HK-2 (cell line): ENCODE data around the gene UNC93B1.
A peak's percentile ranks its signal among the peaks of the same experiment; 100 is the strongest.

Source experiments
- DNase-seq: peaks from one replicate; pipeline ENCODE4 v3.0.0-alpha.2; 2018; ENCODE audit not compliant: unreplicated experiment

UNC93B1 gene, protein sequence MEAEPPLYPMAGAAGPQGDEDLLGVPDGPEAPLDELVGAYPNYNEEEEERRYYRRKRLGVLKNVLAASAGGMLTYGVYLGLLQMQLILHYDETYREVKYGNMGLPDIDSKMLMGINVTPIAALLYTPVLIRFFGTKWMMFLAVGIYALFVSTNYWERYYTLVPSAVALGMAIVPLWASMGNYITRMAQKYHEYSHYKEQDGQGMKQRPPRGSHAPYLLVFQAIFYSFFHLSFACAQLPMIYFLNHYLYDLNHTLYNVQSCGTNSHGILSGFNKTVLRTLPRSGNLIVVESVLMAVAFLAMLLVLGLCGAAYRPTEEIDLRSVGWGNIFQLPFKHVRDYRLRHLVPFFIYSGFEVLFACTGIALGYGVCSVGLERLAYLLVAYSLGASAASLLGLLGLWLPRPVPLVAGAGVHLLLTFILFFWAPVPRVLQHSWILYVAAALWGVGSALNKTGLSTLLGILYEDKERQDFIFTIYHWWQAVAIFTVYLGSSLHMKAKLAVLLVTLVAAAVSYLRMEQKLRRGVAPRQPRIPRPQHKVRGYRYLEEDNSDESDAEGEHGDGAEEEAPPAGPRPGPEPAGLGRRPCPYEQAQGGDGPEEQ

DNA sequence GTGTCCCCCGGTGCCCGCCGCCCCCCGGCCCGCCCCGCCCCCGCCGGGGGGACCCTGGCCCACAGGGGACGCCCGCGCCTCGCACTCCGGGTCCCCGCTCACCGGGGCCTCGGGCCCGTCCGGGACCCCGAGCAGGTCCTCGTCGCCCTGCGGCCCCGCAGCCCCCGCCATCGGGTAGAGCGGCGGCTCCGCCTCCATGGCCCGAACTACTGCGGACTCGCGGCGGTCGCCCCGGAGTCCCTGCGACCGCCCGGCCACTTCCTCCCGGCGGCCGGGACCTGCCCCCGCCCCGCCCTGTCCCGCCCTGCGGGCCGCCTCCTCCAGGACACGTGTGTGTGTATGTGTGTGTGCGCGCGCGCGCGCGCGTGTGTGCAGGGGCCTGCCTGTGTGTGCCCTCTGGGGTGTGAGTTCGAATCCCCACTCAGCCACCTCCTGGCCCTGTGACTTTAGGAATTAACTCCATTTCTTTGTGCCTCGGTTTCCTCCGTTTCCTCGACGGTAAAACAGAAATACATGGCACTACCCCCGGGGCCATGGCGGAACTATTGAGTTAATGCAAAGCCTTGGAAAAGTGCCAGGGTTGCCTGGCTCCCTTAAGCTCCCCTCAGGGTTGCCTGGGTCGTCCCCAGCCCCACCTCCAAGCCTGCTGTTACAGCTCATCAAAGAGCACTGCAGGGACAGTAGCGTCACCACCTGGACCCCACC lies at the start of gene UNC93B1:
Gene UNC93B1, minus strand, starts transcription at position 252 of the 705 bp plus-strand sequence. Its CDS starts 54 bp downstream, at position 198.
- DNase-seq, result peak; percentile 83

DNA sequence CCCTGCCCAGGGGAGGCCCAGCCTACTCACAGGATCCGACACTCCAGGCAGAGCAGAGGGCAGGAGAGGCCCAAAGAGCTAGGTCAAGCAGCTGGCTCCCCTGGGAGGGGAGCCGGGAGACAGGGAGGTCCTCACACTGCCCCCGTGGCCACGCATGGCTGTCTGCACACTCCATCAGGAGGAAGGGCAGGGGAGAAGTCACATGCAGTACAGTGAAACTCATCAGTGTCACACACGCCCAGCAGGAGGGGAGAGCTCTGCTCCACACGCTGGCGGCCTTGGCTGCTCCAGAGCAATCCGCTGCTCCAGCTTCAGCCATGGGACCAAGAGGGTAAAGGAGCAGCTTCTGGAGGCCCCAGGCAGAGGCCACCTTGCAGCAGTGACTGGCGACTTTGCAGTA lies 49.2 kb upstream of the UNC93B1 start:
- no peak for DNase-seq

DNA sequence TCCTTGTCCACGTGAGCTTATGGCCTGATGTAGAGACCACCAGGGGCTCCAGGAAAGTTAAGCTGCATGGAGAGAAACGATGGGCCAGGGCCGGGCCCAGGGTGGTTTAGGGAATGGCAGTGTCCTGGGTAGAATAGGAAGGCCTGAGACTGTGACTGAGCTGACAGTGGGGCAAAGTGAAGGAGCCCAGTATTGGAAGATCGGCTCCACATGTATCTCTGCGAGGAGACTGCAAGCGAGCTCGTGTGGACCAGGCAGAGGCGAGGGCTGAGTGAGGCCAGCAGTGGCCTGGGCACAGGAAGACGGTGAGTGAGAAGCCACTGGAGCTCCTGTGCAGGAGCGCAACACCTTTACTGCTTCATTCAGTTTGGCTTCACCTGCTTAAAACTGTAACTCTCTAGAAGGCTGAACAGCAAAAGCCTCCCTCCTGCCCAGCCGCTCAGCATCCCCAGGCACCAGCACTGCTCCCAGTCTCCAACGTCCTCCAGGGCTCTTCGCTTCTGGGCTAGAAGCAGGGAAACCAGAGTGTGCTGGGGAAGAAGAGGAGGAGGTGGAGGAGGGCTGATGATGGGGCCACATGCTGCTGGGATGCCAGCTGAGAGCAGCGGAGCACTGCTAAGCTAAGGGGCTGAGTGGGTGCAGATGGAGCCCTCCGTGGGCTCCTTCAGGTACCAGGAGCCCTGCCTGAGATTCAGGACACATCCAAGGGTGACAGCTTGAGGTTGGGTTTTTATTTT lies 48.4 kb upstream of the UNC93B1 start:
- no peak for DNase-seq

DNA sequence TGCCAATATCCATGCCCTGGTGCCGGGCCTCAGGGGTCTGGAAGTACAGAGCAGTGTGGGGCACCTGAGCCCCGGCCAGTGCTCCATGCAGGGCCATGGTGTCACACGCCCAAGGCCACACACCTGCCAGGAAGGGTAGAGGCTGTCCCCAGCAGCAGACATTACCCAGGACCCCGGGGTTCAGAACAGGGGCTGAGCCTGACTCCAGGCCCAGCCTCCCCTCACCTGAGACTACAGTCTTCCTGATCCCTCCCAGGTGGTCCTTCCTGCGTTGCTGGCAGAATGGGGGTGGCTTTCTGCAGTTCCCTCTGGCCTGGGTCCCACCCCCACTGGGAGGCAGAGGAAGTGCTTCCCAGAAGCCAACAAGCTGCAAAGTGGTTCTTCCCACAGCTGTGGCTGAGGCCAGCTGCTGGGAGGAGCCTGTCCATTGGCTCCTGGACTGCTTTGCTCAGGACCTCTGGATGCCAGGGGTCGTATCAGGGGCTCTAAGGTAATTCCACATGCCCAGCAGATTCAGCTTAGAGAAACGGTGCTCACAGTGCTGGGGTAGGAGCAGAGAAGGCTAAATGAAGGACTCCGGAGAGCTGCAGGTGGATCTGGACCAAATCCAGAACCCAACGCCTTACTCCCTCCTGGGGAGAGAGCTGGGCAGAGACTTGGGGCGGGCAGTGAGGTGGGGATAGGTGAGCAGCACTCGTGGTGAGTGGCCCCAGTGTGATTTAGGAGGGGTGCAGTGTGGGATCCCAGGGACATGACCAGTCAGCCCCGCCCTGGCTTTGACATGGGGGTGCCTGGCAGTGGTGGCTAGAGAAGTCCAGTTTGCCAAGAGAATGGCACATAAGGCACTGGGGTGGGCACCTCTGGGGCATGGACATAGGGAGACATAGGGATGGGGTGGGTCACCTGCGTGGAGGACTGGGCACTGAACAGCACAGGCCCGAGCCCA lies 47.6 kb upstream of the UNC93B1 start:
- no peak for DNase-seq

DNA sequence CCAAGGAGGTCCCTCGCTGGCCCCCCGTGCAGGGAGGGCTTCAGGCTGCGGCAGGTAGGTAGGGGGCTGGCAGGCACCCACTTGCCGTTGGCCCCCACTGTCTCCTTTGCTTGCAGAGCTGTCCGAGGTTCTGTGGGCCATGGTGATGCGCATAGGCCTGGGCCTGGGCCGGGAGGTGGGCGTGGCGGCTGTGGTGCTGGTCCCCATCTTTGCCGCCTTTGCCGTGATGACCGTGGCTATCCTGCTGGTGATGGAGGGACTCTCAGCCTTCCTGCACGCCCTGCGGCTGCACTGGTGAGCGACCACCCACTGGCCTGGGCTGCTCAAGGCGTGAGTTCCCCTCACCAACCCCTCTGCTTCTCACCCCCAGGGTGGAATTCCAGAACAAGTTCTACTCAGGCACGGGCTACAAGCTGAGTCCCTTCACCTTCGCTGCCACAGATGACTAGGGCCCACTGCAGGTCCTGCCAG lies 46.5 kb upstream of the UNC93B1 start:
- DNase-seq, result no peak

DNA sequence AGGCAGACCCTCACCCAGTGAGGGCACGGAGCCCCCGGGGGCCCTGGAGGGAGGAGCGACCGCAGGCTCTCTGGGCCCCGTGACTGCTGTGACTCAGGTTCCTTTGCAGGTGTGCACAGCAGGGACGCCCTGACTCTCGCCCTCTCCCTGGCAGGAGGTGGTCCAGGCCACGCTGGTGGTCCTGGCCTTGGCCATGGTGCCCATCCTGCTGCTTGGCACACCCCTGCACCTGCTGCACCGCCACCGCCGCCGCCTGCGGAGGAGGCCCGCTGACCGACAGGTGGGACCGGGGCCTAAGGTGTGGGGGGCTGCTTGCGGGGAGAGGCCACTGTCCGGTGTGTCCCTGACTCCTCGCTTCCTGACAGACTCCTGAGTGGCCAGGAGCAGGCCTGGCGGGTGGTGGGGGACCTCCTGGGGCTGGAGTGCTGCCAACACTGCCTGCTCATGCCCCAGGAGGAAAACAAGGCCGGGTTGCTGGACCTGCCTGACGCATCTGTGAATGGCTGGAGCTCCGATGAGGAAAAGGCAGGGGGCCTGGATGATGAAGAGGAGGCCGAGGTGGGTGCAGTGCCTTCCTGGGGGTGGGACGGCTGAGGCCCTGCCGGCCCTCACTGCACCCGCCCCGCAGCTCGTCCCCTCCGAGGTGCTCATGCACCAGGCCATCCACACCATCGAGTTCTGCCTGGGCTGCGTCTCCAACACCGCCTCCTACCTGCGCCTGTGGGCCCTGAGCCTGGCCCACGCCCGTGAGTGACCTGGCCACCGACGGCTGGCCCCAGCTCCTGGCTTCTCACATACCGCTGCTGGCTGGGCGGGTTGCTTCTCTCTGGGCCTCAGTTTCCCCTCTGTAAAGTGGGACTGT lies 45.8 kb upstream of the UNC93B1 start:
- DNase-seq, result no peak

DNA sequence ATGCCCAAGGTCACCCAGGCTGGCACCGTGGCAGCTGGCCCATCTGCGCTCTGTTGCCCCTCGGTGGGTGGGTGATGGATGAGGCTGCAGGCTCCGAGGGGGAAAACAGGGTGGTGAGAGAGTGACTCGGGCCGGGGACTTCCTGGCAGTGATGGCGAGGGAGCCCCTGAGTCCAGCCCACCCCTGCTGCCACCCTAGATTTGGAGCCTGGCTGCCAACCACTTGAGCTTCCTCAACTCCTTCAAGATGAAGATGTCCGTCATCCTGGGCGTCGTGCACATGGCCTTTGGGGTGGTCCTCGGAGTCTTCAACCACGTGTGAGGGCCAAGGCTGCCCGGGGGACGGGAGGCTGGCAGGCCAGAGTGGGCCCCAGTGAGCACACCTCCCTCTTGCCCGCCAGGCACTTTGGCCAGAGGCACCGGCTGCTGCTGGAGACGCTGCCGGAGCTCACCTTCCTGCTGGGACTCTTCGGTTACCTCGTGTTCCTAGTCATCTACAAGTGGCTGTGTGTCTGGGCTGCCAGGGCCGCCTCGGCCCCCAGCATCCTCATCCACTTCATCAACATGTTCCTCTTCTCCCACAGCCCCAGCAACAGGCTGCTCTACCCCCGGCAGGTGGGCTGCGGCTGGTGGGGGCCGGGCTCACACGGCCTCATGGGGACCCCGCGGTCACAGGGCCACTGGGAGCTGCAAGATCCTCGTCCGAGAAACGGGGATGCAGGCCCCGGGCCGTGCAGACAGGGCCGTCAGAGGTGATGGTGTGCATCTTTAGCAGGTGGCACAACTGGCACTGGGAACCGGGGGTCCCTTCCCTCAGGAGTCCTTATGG lies 45.0 kb upstream of the UNC93B1 start:
- DNase-seq, result no peak

DNA sequence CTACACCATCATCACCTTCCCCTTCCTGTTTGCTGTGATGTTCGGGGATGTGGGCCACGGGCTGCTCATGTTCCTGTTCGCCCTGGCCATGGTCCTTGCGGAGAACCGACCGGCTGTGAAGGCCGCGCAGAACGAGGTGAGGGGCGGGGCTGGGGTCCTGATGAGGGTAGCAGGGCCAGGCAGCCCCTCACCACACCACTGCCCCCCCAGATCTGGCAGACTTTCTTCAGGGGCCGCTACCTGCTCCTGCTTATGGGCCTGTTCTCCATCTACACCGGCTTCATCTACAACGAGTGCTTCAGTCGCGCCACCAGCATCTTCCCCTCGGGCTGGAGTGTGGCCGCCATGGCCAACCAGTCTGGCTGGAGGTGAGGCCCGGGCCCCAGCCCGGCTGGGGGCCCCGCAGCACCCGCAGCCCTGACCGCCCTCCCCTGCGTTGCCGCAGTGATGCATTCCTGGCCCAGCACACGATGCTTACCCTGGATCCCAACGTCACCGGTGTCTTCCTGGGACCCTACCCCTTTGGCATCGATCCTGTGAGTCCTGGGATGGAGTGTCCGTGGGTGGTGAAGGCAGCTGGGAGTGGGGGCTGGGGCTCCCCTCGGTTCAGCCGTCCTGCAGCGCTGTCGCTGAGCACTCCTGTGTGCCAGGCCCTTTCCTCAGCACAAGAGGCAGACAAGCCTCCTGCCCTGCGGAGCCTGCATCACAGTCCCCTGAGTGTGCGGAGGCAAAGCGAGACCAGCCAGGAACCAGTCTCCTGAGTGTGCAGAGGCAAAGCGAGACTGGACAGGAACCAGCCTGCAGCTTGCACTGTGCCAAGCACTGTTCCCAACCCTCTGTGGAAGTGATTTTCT lies 43.8 kb upstream of the UNC93B1 start:
- no peak for DNase-seq

DNA sequence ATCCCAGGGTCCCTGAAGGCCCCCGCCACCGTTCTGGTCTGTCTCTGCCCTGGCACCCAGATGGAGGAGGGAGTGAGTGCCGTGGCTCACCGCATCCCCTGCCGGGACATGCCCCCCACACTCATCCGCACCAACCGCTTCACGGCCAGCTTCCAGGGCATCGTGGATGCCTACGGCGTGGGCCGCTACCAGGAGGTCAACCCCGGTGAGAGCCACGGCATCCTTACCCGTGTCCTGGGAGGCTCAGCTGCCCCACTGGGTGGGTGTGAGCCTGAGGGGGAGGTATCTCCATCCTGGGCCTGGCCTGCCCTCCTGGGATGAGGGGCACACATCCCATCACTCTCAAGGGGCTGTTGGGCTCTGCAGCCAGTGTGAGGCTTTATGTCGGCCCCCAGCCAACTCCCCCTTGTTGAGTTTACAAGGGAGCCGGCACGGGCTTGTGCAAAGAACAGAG lies 41.0 kb upstream of the UNC93B1 start:
- DNase-seq, result no peak

DNA sequence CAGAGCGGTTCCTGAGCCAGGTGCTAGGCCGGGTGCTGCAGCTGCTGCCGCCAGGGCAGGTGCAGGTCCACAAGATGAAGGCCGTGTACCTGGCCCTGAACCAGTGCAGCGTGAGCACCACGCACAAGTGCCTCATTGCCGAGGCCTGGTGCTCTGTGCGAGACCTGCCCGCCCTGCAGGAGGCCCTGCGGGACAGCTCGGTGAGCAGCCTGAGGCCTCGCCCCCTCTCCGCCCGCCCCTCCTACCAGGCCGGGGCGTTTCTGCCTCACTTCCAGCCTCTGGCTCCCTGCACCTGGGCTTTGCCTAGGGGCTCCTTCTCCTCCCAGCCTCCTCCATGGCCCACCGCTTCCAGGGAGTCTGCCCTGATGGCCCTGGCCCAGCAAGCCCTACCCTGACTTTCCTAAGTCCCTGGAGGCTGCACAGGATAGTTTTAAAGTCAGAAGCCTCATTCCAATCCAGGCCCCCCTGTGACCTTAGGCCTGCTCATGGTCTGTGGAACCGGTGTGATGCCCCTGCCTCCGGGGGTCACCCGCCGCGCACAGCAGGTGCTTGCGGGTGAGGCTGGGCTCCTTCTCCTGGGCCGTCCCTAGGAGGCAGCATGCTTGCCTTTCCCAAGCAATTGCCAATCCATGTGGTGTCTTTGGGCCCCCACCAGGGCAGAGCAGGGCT lies 40.4 kb upstream of the UNC93B1 start:
- DNase-seq, result no peak

DNA sequence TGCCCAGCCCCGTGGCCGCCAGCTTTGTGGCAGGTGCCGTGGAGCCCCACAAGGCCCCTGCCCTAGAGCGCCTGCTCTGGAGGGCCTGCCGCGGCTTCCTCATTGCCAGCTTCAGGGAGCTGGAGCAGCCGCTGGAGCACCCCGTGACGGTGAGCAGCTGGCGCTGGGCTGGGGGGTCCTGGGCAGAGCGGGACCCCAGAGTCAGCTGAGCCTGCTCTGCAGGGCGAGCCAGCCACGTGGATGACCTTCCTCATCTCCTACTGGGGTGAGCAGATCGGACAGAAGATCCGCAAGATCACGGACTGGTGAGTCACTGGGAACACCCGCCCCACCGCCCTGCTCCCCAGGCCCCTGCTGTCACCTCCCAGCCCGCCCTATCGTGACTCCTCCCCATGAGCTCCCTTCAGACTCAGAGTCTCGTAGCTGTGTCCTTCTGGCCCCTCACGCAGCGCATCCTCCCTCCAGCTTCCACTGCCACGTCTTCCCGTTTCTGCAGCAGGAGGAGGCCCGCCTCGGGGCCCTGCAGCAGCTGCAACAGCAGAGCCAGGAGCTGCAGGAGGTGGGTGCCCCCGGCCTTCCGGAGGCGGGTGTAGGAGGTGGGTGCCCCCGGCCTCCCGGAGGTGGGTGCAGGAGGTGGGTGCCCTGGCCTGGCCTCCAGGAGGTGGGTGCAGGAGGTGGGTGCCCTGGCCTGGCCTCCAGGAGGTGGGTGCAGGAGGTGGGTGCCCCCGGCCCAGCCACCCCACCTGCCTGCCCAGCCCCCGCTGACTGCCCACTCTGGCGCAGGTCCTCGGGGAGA lies 39.6 kb upstream of the UNC93B1 start:
- no peak for DNase-seq

DNA sequence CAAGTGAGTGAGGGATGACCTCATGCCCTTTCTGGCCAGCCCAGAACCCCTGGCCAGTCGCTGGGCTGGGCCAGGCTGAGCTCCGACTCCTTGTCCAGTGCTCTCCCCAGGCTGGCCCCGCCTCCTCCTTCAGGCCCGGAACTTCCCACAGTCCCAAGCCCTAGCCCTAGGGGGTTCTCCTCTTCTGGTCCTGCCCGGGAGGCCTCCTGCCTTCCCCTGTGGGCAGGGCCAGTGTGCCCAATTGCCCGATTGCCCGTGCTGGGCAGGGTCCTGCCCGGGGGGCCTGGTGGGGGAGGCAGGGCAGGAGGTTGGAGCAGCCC lies 39.1 kb upstream of the UNC93B1 start:
- DNase-seq, result no peak

DNA sequence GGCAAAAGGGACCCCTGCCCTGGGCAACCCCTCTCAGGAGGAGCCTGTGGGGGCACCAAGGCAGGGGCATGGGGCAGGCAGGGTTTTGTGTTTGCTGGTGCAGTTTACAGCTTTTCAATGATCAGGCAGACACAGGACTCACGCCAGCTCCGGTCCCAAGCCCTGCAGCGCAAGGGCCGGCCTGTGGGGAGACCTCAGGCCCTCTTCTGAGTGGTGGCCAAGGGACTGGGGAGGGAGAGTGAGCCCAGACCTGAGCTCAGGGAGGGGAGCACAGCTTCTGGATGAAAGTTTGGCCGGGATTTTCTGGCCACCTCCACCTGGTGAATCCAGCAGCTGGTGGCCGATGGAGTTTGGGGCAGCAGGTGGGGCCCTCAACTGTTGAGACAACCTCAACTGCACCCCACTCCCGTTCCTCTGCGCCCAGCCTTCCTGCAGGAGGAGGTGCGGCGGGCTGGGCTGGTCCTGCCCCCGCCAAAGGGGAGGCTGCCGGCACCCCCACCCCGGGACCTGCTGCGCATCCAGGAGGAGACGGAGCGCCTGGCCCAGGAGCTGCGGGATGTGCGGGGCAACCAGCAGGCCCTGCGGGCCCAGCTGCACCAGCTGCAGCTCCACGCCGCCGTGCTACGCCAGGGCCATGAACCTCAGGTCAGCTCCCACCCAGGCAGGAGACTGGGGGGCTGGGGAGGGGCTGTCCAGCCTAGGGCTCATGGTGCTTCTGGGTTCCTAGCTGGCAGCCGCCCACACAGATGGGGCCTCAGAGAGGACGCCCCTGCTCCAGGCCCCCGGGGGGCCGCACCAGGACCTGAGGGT lies 38.5 kb upstream of the UNC93B1 start:
- DNase-seq, result no peak

DNA sequence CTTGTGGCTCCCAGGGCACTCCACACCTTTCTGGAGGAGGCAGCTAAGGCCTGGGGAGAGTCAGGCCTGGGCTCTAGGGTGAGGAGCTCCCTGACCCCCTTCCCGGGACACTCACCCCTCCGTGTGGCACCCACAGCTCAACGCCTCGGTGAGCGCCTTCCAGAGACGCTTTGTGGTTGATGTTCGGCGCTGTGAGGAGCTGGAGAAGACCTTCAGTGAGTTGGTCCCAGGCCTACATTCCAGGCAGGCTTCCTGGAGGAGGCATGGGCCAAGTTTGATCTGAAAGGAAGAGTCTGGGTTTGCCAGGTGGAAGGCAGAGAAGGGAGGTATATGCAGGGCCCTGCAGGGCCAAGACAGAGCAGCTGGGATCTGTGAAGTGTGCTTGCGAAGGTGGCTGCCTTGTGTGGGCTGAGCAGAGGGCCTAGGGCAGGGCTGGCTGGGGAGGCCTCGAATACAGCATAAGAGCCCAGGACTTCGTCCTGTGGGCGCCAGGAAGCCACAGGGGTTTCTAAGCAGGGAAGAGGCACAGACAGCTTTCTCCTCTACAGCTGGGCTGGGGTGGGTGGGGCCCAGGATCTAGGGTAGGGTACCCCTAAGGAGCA lies 37.8 kb upstream of the UNC93B1 start:
- DNase-seq, result no peak

DNA sequence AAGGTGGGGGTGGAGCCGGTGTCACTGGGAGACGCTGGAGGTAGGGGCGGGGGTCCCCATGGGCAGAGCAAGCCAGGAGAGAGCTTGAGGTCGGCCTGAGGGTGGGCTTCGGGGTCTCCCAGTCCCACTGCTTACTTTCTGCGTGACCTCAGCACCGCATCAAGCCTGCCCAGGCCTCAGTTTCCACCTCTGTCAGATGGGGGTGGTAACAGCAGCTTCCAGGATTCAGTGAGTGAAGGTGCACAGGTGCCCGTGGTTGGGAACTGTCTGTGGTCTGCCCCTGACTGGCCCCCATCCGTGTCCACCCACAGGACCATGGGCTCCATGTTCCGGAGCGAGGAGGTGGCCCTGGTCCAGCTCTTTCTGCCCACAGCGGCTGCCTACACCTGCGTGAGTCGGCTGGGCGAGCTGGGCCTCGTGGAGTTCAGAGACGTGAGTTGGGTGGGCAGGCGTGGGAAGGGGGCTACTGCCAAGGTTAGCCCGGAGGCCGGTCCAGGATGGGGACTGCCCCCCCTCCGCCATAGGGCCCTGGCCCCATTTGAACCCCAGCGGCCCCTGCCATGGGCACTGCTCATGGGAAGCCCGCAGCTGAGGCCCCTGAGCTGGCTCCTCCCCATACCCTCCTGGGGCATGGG lies 37.2 kb upstream of the UNC93B1 start:
- DNase-seq, result no peak
